Measurements from ENCODE around the gene SLC35B2. TPM values are rescaled to one million over a fixed set of nuclear protein-coding genes. Genes with fewer than 3 reads are reported as not detected.

SLC35B2 gene
- total RNA-seq = 57.0 and 88.4 TPM in 2 replicates
- polyA plus RNA-seq = 89.4 and 94.1 TPM in 2 replicates
- 66.0 and 83.4 TPM in 2 replicates for polyA plus RNA-seq (2012)
- polyA minus RNA-seq (ENCODE audit: low replicate concordance) = 109 and 171 TPM in 2 replicates

DNA sequence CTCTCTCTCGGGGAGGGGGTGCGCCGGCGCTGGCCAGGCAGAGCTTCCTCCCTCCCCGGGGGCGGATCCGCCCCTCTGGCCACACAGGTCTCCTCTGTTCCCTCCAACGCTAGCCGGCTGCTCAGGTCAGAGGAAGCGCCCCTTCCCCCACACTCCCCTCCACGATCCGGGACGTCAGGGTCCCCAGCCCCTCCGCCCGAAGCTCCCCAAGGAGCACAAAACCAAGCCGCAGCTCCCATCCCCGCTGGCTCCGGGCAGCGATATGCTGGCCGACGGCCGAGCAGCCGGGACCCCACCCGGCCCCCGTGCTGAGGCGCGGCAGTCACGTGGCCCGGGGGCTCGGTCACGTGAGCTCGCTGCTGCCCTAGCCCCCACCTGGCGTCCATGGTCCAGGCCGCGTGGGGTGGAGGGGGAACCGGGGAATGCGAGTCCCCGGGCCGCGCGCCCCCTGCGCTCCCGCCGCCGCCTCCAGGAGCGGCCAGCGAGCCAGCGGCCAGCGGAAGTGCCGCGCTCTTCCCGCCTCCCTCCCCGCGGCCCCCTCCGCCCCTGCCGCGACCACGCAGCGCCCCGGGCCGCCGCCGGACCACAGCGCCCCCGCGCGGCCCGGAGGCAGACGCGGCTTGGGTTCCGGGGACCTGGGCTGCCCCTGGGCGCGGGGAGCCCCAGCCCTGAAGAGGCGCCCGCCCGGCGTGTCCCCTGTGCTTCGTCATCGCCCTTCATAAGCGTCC lies at the start of gene SLC35B2:
Gene SLC35B2 (minus strand): TSS at position 504 of the 728 bp plus-strand sequence. CDS start 118 bp downstream, at position 386.
- peak within 1 kb of the TSS; percentile 92 for H3K4me2 ChIP-seq (ENCODE audit: extremely low read depth, insufficient read depth, low read length)
- no peaks in the 10 kb centered on the region for H3K9me3 ChIP-seq (ENCODE audit: control insufficient read depth, insufficient read depth, low read depth, low read length)
- H3K4me1 ChIP-seq (ENCODE audit: control insufficient read depth, extremely low read depth, insufficient read depth, low read length) = peaks cover 6% of the 10 kb centered on the region
- peak within 1 kb of the TSS; percentile 78 for H3K27ac ChIP-seq (ENCODE audit: insufficient read depth, low read length)
- peaks cover 28% of the 10 kb centered on the region for H3K79me2 ChIP-seq (ENCODE audit: control insufficient read depth, insufficient read depth, low read length)
- DNase-seq (ENCODE audit: low read depth in 2 of 2) = peak; percentile 67 to 81
- H3K36me3 ChIP-seq (ENCODE audit: control insufficient read depth, insufficient read depth, low read length) = peaks cover 17% of the 10 kb centered on the region
- peak within 1 kb of the TSS; percentile 97 for H2AFZ ChIP-seq (ENCODE audit: low read length)
- H3K4me3 ChIP-seq (replicated peaks in 1 of 4; ENCODE audit: control extremely low read depth in 1 of 4, insufficient read depth in 1 of 4, low read depth in 3 of 4, low read length in 4 of 4) = peak within 1 kb of the TSS; percentile 82 to 94 (median 88)
- TF ChIP-seq EZH2 (IDR thresholded peaks at IDR 0.05; ENCODE audit: low read length, missing control alignments) (no peak), CTCF (conservative IDR thresholded peaks at IDR 0.05 in 1 of 2, IDR thresholded peaks at IDR 0.05 in 1 of 2; ENCODE audit: low read depth in 1 of 2, low read length in 2 of 2) (peak; percentile 31 to 34)
- H3K9ac ChIP-seq (ENCODE audit: insufficient read depth, low read length) = peak within 1 kb of the TSS; percentile 82
- H4K20me1 ChIP-seq (ENCODE audit: control insufficient read depth, extremely low read depth, insufficient read depth, low read length) = no peaks in the 10 kb centered on the region
- no peaks in the 10 kb centered on the region for H3K27me3 ChIP-seq (ENCODE audit: control insufficient read depth, insufficient read depth, low read length)

GRCh38 chr6:44306710-44307109 lies 49.4 kb upstream of the SLC35B2 start:
- Histone ChIP-seq H3K4me1 (ENCODE audit: control insufficient read depth, extremely low read depth, insufficient read depth, low read length) (peaks cover 5% of the 10 kb centered on the region), H3K27ac (ENCODE audit: insufficient read depth, low read length) (no peak overlapping the region), H3K4me2 (ENCODE audit: extremely low read depth, insufficient read depth, low read length) (no peak overlapping the region), H3K4me3 (replicated peaks in 1 of 4; ENCODE audit: control extremely low read depth in 1 of 4, insufficient read depth in 1 of 4, low read depth in 3 of 4, low read length in 4 of 4) (no peak overlapping the region), H3K27me3 (ENCODE audit: control insufficient read depth, insufficient read depth, low read length) (no peaks in the 10 kb centered on the region), H3K36me3 (ENCODE audit: control insufficient read depth, insufficient read depth, low read length) (peaks cover 38% of the 10 kb centered on the region), H3K9ac (ENCODE audit: insufficient read depth, low read length) (no peak overlapping the region), H2AFZ (ENCODE audit: low read length) (no peak overlapping the region), H3K79me2 (ENCODE audit: control insufficient read depth, insufficient read depth, low read length) (no peaks in the 10 kb centered on the region), H3K9me3 (ENCODE audit: control insufficient read depth, insufficient read depth, low read depth, low read length) (no peaks in the 10 kb centered on the region), H4K20me1 (ENCODE audit: control insufficient read depth, extremely low read depth, insufficient read depth, low read length) (no peaks in the 10 kb centered on the region)
- no peak for DNase-seq (ENCODE audit: low read depth in 2 of 2)
- TF ChIP-seq CTCF (conservative IDR thresholded peaks at IDR 0.05 in 1 of 2, IDR thresholded peaks at IDR 0.05 in 1 of 2; ENCODE audit: low read depth in 1 of 2, low read length in 2 of 2) (no peak), EZH2 (IDR thresholded peaks at IDR 0.05; ENCODE audit: low read length, missing control alignments) (no peak)

DNA sequence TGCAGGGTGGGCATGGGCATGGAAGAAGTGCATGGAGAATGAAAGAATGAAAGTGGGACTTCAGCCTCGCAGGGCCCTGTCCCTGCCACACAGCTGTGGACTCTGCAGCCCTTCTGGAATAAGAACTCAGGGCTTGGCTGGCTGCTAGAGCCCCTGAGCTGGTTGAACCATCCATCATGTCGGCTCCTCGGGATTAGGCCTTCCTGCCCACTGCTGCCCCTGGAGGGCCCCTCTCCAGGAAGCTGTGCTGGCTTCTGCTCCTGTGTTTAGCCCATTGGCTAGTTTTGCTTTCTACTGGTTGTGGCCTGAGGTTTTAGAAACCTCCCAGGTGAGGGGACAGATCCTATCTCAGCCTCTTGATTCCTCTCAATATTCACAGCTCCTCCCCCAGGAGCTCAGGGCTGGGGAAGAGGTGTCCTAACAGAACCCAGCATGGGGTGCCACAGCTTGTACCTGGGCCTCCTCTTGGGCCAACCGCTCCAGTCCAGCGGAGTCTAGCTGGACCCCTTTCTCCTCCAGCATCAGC lies 47.9 kb upstream of the SLC35B2 start:
- Histone ChIP-seq H3K4me2 (ENCODE audit: extremely low read depth, insufficient read depth, low read length) (no peak overlapping the region), H3K27me3 (ENCODE audit: control insufficient read depth, insufficient read depth, low read length) (no peaks in the 10 kb centered on the region), H3K79me2 (ENCODE audit: control insufficient read depth, insufficient read depth, low read length) (no peaks in the 10 kb centered on the region), H3K9ac (ENCODE audit: insufficient read depth, low read length) (no peak overlapping the region), H4K20me1 (ENCODE audit: control insufficient read depth, extremely low read depth, insufficient read depth, low read length) (no peaks in the 10 kb centered on the region), H3K4me3 (replicated peaks in 1 of 4; ENCODE audit: control extremely low read depth in 1 of 4, insufficient read depth in 1 of 4, low read depth in 3 of 4, low read length in 4 of 4) (no peak overlapping the region), H2AFZ (ENCODE audit: low read length) (no peak overlapping the region), H3K27ac (ENCODE audit: insufficient read depth, low read length) (no peak overlapping the region), H3K36me3 (ENCODE audit: control insufficient read depth, insufficient read depth, low read length) (peaks cover 34% of the 10 kb centered on the region), H3K9me3 (ENCODE audit: control insufficient read depth, insufficient read depth, low read depth, low read length) (no peaks in the 10 kb centered on the region), H3K4me1 (ENCODE audit: control insufficient read depth, extremely low read depth, insufficient read depth, low read length) (peaks cover 5% of the 10 kb centered on the region)
- TF ChIP-seq CTCF (conservative IDR thresholded peaks at IDR 0.05 in 1 of 2, IDR thresholded peaks at IDR 0.05 in 1 of 2; ENCODE audit: low read depth in 1 of 2, low read length in 2 of 2) (no peak), EZH2 (IDR thresholded peaks at IDR 0.05; ENCODE audit: low read length, missing control alignments) (no peak)
- no peak for DNase-seq (ENCODE audit: low read depth in 2 of 2)
